RWPE1 (cell line): Measurements from ENCODE around the gene SSC4D.
A peak's percentile ranks its signal among the peaks of the same experiment; 100 is the strongest.
"Not testable (repeated sequence)": the region's sequence is repeated elsewhere in the genome, so short reads cannot be mapped to it uniquely, and the experiment has no call there.

Source experiments
- CTCF ChIA-PET: fragments of 350-600 bp; sonication (Branson Sonifier 250); formaldehyde crosslinking; extraction: SDS; loops from one replicate; lab custom pipeline; 2021; lab: Yijun Ruan, JAX
- POLR2A ChIA-PET: fragments of 400-600 bp; formaldehyde crosslinking; extraction: SDS; loops from one replicate; lab custom pipeline; 2020; ENCODE audit warnings: antibody characterized with exemption; ENCODE audit not compliant: low non-redundant PET; lab: Yijun Ruan, JAX
- DNase-seq: peaks from one replicate; pipeline ENCODE4 v3.0.0; 2012; ENCODE audit warnings: low spot score
- H3K27ac ChIP-seq: fragments of 450-650 bp; 2 replicates; pipeline ENCODE4 v1.5.1; 2017
- TF ChIP-seq, protein P1 (sequence below): fragments of 450-650 bp; conservative IDR thresholded peaks from 2 replicates; pipeline ENCODE4 v1.5.1; 2017; ENCODE audit warnings: low read depth, mild to moderate bottlenecking

SSC4D gene

GRCh38 chr7:76430211-76430610, 20.7 kb upstream of the SSC4D start:
- H3K27ac ChIP-seq = peak overlapping the region; percentile 99
- POLR2A ChIA-PET = no interaction called here
- no peak for DNase-seq
- CTCF ChIA-PET = no interaction called here
- TF ChIP-seq, protein P1, sequence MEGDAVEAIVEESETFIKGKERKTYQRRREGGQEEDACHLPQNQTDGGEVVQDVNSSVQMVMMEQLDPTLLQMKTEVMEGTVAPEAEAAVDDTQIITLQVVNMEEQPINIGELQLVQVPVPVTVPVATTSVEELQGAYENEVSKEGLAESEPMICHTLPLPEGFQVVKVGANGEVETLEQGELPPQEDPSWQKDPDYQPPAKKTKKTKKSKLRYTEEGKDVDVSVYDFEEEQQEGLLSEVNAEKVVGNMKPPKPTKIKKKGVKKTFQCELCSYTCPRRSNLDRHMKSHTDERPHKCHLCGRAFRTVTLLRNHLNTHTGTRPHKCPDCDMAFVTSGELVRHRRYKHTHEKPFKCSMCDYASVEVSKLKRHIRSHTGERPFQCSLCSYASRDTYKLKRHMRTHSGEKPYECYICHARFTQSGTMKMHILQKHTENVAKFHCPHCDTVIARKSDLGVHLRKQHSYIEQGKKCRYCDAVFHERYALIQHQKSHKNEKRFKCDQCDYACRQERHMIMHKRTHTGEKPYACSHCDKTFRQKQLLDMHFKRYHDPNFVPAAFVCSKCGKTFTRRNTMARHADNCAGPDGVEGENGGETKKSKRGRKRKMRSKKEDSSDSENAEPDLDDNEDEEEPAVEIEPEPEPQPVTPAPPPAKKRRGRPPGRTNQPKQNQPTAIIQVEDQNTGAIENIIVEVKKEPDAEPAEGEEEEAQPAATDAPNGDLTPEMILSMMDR = no peak

DNA sequence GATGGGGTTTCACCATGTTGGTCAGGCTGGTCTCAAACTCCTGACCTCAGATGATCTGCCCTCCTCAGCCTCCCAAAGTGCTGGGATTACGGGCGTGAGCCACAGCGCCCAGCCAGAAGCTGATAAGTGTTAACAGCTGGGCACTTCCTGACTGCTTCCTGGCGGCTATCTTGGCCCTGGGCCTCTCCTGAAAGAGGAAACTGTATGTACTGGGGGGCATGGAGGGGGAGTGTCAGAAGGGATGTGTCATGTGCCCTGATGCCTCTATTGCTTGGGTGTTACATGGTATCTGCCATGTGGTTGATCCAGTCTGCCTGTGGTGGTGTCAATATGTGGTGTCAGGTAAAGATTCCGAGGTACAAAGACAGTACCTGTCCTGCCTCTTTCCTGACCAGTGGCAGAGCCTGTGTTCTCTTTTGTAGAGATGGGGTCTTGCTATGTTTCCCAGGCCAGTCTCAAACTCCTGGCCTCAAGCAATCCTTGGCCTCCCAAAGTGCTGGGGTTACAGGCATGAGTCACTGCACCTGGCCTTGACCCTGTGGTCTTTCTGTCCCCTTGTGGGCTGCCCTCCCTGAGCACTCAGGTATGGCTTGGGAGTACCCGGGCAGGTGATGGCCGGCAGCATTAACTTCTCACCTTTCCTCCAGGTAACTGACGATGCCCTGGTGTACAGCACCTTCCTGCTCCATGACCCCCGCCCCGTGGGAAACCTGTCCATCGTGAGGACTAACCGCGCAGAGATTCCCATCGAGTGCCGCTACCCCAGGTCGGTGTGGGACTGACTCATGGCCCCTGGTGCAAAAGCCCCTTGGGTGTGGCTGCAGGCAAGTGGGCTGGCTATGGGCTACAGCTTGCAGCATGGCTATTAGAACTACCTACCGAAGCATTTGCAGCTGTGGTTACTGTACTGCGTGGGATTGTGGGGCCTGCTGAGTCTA, 19.6 kb upstream of the SSC4D start:
- POLR2A ChIA-PET = no interaction called here
- H3K27ac ChIP-seq = peak overlapping the region; percentile 99
- TF ChIP-seq, protein P1 = no peak
- DNase-seq = no peak
- CTCF ChIA-PET = no interaction called here

DNA sequence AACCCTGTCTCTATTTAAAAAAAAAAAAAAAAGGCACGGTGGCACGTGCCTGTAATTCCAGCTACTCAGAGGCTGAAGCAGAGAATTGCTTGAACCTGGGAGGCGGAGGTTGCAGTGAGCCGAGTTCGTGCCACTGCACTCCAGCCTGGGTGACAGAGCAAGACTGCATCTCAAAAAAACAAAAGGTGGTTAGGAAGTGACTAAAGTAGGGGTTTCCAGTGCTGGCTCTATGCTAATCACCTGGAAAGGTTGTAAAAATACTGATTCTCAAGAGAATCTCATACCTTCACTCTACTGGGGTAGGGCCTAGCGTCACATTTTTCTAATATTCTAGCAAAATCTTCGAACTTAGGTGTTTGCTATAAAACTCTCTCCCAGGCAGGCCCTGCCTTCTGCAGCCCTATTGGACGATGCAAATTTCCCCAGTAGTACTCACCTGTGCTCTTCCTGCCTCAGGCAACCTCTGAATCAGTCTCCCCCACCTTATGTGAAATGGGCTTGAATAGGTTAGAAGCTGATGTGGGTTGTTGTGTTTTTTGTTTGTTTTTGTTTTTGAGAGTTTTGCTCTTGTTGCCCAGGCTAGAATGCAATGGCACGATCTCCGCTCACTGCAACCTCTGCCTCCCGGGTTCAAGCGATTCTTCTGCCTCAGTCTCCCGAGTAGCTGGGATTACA, 18.8 kb upstream of the SSC4D start:
- DNase-seq = peak; percentile 41
- H3K27ac ChIP-seq = peak overlapping the region; percentile 99
- ChIA-PET POLR2A (no interaction called here), CTCF (no interaction called here)
- TF ChIP-seq, protein P1 = no peak

GRCh38 chr7:76427635-76428034, 18.1 kb upstream of the SSC4D start:
- no peak for DNase-seq
- H3K27ac ChIP-seq = peak overlapping the region; percentile 99
- TF ChIP-seq, protein P1 = no peak
- POLR2A ChIA-PET = no interaction called here
- CTCF ChIA-PET = interaction anchor here (0.6 kb wide), 1 partner anchor 14 kb away, joined by 3 read pairs; no protein-coding TSS in a partner anchor

GRCh38 chr7:76426246-76426645, 16.7 kb upstream of the SSC4D start:
- TF ChIP-seq, protein P1 = no peak
- peak overlapping the region; percentile 99 for H3K27ac ChIP-seq
- no peak for DNase-seq
- ChIA-PET CTCF (interaction anchor here (0.5 kb wide), 1 partner anchor 114 kb away, joined by 5 read pairs; no protein-coding TSS in a partner anchor), POLR2A (no interaction called here)

DNA sequence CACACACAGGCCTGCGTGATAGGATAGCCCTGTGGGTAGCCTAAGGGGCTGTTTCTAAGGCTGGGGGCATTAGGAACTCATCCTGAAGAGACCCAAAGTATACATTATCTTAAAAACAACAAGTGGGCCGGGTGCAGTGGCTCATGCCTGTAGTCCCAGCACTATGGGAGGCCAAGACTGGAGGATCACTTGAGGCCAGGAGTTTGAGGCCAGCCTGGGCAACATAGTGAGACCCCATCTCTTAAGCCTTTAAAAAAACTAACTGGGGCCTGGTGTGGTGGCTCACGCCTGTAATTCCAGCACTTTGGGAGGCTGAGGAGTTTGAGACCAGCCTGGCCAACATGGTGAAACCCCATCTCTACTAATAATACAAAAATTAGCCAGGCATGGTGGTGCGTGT, 16.1 kb upstream of the SSC4D start:
- ChIA-PET POLR2A (interaction anchor here (0.6 kb wide), 1 partner anchor 19 kb away, joined by 3 read pairs; no protein-coding TSS in a partner anchor), CTCF (interaction anchor here (0.5 kb wide), 1 partner anchor 113 kb away, joined by 5 read pairs; no protein-coding TSS in a partner anchor)
- H3K27ac ChIP-seq = peak overlapping the region; percentile 99
- not testable (repeated sequence) for DNase-seq
